ENCODE data around the gene SDK1. TPM values are rescaled to one million over a fixed set of nuclear protein-coding genes. Genes with fewer than 3 reads are reported as not detected.

SDK1 gene
- total RNA-seq, 1 donor, result 0.43 TPM

DNA sequence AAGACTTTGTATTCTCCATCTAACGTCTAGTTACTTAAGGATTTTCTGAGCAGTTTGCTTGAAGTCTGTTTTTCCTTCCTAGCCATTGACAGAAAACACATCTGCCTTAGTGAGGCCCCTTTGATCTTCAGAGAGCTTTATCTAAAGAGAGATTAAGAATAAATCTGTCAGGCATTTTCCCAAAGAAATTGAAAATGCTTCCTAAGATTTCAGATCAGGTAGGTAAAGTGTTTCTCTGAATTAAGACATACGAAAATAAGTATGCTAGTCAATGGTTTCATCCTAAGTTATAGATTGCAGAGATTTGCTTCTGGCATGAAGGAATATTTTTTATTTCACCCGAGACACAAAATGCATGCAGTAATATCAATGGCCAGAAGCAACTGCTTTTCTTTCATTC, 168.6 kb downstream of the SDK1 start:
- no peak for DNase-seq (ENCODE audit: low read depth)
- TF ChIP-seq, protein P1, sequence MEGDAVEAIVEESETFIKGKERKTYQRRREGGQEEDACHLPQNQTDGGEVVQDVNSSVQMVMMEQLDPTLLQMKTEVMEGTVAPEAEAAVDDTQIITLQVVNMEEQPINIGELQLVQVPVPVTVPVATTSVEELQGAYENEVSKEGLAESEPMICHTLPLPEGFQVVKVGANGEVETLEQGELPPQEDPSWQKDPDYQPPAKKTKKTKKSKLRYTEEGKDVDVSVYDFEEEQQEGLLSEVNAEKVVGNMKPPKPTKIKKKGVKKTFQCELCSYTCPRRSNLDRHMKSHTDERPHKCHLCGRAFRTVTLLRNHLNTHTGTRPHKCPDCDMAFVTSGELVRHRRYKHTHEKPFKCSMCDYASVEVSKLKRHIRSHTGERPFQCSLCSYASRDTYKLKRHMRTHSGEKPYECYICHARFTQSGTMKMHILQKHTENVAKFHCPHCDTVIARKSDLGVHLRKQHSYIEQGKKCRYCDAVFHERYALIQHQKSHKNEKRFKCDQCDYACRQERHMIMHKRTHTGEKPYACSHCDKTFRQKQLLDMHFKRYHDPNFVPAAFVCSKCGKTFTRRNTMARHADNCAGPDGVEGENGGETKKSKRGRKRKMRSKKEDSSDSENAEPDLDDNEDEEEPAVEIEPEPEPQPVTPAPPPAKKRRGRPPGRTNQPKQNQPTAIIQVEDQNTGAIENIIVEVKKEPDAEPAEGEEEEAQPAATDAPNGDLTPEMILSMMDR (IDR thresholded peaks at IDR 0.05; ENCODE audit: insufficient read depth, low read depth, low read length), result no peak
- H3K4me3 ChIP-seq (ENCODE audit: low read depth, low read length), result no peak overlapping the region

DNA sequence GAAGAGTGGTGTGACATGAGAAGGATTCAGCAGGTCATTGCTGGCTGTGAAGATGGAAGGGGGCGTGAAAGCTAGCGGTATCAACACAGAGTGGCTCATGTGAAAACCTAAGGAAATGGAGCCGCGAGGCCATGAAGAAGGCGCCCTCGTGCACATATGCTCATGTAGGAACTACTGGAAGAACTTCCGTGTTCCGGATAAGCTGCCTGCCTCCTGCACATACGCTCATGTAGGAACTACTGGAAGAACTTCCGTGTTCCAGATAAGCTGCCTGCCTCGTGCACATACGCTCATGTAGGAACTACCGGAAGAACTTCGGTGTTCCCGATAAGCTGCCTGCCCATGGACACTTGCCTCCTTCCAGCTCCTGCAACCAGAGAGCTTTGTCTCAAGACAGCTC, 179.1 kb downstream of the SDK1 start:
- no peak overlapping the region for H3K4me3 ChIP-seq (ENCODE audit: low read depth, low read length)
- TF ChIP-seq, protein P1 (IDR thresholded peaks at IDR 0.05; ENCODE audit: insufficient read depth, low read depth, low read length), result no peak
- DNase-seq (ENCODE audit: low read depth), result no peak

DNA sequence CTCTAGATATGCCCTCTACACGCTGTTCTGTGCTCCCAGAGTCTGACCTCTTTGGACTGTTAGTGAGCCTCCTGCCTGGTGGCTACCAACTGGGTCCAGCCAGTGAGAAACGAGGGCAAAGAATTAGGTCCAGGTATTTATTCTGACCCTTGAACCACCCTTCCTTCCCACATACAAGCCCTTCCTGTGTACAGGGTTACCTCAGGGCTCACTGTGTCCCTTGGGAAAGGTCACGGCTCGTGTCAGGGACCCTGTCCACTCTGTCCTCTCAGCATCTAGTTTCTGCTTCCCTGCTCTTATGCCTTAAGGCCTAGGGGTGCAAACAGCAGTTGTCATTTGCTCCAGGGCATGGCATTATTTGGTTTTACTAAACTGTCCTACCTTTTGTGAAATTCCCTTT, 180.4 kb downstream of the SDK1 start:
- TF ChIP-seq, protein P1 (IDR thresholded peaks at IDR 0.05; ENCODE audit: insufficient read depth, low read depth, low read length), result no peak
- H3K4me3 ChIP-seq (ENCODE audit: low read depth, low read length), result no peak overlapping the region
- DNase-seq (ENCODE audit: low read depth), result no peak

DNA sequence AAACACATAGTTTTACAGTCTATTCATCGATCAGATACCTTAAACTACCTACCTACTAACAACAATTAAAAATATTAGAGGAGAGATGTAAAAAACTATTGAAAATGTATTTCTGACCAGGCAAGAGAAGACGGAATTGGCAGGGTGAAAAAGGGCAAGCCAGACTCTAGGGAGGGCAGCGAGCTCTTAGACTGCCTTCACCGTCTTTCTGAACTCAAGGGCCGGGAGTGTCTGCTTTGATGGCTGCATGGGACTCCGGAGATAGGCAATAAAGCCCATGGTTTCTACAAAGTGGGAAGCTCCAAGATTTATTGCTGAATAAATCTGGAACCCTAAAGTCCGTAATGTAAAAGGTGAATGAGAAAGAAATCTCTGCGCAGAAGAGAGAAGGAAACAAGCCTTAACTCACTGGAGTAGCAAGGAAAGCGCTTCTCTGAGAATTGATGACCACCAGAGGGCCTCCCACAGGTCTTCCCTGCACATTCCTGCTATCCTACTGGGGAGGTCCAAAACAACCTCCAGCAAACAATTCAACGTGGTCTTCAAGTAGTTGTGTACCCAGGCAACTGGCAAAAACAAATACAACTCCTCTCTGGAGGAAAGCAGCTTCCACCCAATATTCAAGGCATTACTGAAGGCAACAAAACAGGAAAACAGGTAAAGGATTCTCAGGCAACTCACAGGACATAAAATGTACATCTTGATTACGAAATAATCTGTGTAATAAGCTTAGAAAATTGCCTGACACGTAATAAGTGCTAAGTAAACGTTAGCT, 181.3 kb downstream of the SDK1 start:
- H3K4me3 ChIP-seq (ENCODE audit: low read depth, low read length), result no peak overlapping the region
- TF ChIP-seq, protein P1 (IDR thresholded peaks at IDR 0.05; ENCODE audit: insufficient read depth, low read depth, low read length), result peak; percentile 72
- DNase-seq (ENCODE audit: low read depth), result peak; percentile 50

DNA sequence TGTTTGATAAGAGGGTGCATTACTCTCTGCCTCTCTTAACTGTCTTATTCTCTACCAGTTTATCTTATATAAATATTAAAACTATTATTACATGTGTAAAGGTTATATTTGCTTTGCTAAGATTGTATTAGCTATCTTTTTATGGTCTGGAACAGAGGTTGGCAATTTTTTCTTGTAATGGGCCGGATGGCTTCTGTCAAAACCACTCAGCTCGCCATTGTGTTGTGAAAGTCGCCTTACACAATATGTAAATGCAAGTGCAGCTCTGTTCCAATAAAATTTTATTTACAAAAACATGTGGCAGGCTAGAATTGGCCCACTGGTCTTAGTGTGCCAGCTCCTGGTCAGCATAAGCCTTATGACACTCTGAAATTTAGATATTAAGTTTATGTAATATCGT, 185.8 kb downstream of the SDK1 start:
- peak; percentile 11 for DNase-seq (ENCODE audit: low read depth)
- H3K4me3 ChIP-seq (ENCODE audit: low read depth, low read length), result no peak overlapping the region
- TF ChIP-seq, protein P1 (IDR thresholded peaks at IDR 0.05; ENCODE audit: insufficient read depth, low read depth, low read length), result no peak

DNA sequence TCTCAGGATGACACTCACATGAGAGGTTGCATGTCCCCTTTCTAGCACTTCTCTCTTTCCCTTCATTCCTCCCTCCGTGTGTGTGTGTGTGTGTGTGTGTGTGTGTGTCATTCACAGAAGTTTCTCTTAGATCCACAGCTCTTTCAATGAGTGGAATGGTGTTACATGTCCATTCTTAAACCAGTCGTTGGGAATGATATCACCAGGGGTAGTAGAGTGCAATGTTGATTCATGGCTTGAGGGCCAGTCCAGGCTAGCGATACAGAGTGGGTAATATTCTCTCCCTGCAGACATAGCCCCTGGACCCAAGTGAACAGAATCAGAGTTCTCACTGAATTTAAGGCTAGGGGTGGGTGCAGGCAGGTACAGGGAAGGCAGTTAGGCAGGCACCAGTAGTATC, 187.8 kb downstream of the SDK1 start:
- TF ChIP-seq, protein P1 (IDR thresholded peaks at IDR 0.05; ENCODE audit: insufficient read depth, low read depth, low read length), result no peak

DNA sequence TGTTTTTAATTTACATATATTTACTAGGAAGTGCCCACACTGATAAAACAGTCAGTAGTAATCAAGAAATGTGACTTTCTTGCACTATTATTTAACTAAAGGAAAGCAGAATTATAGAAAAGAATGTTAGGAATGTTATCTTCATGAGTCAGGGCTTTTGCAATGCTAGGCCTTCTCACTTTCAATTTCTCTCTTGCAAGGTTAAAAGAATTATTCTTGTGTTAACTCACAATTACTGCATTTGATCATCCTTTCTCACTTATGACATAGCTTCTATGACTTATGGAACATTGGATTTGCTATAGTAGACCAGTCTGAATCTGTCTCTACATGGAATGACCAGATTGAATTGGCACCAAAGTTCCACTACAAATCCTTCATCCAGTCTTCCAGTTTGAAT, 192.4 kb downstream of the SDK1 start:
- H3K4me3 ChIP-seq (ENCODE audit: low read depth, low read length), result no peak overlapping the region
- TF ChIP-seq, protein P1 (IDR thresholded peaks at IDR 0.05; ENCODE audit: insufficient read depth, low read depth, low read length), result no peak
- DNase-seq (ENCODE audit: low read depth), result peak; percentile 53

More for the DNA sequence above, 187.8 kb downstream of the SDK1 start:
- DNase-seq (ENCODE audit: low read depth), result no peak
- H3K4me3 ChIP-seq (ENCODE audit: low read depth, low read length), result no peak overlapping the region
